Forelimb muscle (tissue), 1 donor: ENCODE measurements around the gene ANKRD13D. TPM values are rescaled to one million over a fixed set of nuclear protein-coding genes. Genes with fewer than 3 reads are reported as not detected.

ENCODE experiments used
- polyA plus RNA-seq: library from polyadenylated mRNA; unstranded; fragments of 120-200 nt; gene quantifications from one replicate; pipeline ENCODE4 v1.2.1, GENCODE V29; 2013; ENCODE audit not compliant: insufficient read length

Gene ANKRD13D
- polyA plus RNA-seq, 1 donor: 29.3 TPM

Other genes with a start within 250 kb of the ANKRD13D start
- gene RHOD, start 232.5 kb upstream of the ANKRD13D start, polyA plus RNA-seq: 18.5 TPM
- 51.6 TPM for gene KDM2A, start 170.0 kb upstream of the ANKRD13D start, polyA plus RNA-seq
- gene GRK2, start 22.8 kb upstream of the ANKRD13D start, polyA plus RNA-seq: 45.9 TPM
- gene SSH3, start 14.2 kb downstream of the ANKRD13D start, polyA plus RNA-seq: 17.6 TPM
- 31.9 TPM for gene POLD4, start 64.2 kb downstream of the ANKRD13D start, polyA plus RNA-seq
- gene CLCF1, start 84.3 kb downstream of the ANKRD13D start, polyA plus RNA-seq: 3.6 TPM
- gene RAD9A, start 102.7 kb downstream of the ANKRD13D start, polyA plus RNA-seq: 8.2 TPM
- gene PPP1CA, start 112.6 kb downstream of the ANKRD13D start, polyA plus RNA-seq: 123 TPM
- 6.6 TPM for gene TBC1D10C, start 114.8 kb downstream of the ANKRD13D start, polyA plus RNA-seq
- gene CARNS1, start 126.4 kb downstream of the ANKRD13D start, polyA plus RNA-seq: 73.3 TPM
- gene RPS6KB2, start 139.2 kb downstream of the ANKRD13D start, polyA plus RNA-seq: 32.0 TPM
- 1.1 TPM for gene PTPRCAP, start 148.4 kb downstream of the ANKRD13D start, polyA plus RNA-seq
- 26.2 TPM for gene CORO1B, start 154.2 kb downstream of the ANKRD13D start, polyA plus RNA-seq
- gene GPR152, start 163.4 kb downstream of the ANKRD13D start, polyA plus RNA-seq: not detected
- gene CABP4, start 166.1 kb downstream of the ANKRD13D start, polyA plus RNA-seq: 1.1 TPM
- gene TMEM134, start 179.9 kb downstream of the ANKRD13D start, polyA plus RNA-seq: 53.4 TPM
- 42.0 TPM for gene AIP, start 193.7 kb downstream of the ANKRD13D start, polyA plus RNA-seq
- gene PITPNM1, start 216.1 kb downstream of the ANKRD13D start, polyA plus RNA-seq: 6.3 TPM
- 16.2 TPM for gene CDK2AP2, start 218.9 kb downstream of the ANKRD13D start, polyA plus RNA-seq
- not detected for gene CABP2, start 234.1 kb downstream of the ANKRD13D start, polyA plus RNA-seq